ENCODE data around the gene CA11.

CA11 gene

DNA sequence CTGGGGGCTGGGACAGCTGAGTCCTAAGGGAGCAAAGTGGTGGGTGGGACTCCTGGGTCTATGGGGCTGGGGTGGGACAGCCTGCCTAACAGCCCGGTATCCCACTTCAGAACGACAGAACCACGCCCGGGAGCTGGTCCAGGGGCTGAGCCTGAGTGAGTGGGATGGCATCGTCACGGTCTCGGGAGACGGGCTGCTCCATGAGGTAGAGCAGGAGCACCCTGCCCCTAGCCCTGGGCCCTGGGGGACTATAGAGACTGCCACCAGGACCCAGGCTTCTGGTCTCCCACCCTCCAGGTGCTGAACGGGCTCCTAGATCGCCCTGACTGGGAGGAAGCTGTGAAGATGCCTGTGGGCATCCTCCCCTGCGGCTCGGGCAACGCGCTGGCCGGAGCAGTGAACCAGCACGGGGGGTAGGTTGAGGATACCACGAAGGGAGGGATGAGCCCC, 18.1 kb downstream of the CA11 start:
- DNase-seq = no peak

DNA sequence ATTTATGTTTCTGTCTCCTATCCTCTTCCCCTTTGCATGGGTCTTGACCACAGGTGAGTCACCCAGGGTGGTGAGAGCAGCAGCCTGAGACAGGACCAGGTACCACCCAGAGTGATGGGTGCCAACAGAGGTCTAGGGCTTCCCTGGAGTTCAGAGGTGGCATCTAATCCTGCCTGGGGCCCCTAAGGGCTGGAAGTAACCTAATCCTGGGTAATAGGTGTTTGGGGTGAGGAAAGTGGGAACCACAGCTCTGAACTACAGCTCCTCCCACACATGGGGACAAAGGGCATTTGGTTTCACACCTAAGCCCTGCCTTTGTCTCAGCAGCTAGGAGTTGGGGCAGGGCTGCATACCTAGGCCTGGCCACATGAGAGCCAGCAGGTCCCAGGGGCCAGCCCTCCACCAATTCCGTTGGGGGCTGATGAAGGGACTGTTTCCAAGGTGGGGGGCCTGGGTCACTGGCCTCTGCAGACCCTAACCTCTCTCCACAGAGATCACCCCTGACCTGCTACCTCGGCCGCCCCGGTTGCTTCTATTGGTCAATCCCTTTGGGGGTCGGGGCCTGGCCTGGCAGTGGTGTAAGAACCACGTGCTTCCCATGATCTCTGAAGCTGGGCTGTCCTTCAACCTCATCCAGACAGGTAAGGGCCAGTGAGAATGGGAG, 18.7 kb downstream of the CA11 start:
- DNase-seq = no peak

DNA sequence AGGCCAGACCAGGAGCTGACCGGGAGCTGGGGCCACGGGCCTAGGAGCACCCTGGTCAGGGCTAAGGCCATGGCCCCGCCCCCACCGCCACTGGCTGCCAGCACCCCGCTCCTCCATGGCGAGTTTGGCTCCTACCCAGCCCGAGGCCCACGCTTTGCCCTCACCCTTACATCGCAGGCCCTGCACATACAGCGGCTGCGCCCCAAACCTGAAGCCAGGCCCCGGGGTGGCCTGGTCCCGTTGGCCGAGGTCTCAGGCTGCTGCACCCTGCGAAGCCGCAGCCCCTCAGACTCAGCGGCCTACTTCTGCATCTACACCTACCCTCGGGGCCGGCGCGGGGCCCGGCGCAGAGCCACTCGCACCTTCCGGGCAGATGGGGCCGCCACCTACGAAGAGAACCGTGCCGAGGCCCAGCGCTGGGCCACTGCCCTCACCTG, 20.1 kb downstream of the CA11 start:
- DNase-seq = no peak

DNA sequence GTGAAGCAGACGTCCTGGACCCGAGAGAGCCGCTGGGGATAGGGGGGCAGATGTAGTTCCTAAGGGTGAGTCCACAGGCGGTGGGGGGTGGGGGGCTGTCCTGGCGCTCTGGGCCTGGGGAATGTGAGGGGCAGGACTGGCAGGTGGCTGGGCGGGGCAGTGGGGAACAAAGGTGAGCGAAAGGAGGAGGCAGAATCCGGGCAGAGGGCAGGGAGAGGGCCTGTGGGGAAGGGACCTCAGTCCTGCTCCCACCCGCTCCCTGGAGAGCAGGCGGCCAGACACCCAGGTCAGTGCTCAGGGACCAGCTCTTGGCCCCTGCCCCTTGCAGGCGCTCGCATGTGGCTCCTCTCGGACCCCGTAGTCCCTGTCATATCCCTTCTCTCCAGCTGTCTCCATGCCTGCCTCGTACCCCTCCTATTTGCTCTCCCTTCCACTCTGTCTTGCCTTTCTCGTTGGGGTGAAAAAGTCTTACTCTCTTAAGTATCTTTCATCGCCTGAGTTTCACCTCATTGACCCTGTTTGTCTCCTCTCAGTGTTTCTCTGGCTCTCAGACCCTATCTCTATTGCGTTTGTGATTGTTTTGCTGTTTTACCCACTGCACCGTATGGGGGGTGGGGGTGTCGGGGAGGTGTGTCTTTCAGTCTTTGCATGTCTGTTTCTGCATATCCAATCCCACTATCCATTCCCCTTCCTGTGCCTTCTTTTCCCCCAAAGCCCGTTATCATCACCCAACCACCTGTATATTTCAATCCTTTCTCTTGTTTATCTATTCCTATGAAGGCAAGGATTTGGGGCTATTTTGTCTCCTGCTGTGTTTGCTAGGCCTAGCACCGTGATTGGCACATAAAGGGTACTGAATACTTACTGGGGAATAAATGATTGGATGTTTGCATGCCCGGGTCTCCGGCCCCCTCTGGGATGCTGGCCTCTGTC, 20.9 kb downstream of the CA11 start:
- no peak for DNase-seq

DNA sequence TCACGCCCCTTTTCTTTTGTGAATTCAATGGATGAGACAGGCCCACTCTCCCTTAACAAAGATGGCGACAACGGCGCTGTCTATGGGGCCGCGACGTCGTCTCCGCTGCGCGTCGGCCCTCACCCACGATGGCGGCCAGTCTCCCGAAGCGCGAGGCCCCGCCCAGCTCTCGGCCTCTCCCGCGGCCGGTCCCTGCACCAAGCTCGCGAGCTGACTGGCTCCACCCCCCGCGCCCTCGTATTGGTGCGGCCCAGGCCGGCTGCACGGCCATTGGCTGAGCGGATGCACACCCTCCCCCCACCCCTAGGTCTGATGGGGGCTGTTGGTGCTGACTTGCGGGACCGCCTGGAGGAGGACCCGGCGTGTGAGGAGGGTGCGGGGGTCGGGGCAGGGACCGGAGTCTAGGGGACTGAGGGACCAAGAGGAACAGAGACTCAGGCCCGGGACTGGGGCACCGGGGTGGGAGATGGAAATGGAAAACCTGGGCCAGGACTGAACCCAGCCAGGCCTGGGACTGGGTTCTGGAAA, 21.9 kb downstream of the CA11 start:
- no peak for DNase-seq

DNA sequence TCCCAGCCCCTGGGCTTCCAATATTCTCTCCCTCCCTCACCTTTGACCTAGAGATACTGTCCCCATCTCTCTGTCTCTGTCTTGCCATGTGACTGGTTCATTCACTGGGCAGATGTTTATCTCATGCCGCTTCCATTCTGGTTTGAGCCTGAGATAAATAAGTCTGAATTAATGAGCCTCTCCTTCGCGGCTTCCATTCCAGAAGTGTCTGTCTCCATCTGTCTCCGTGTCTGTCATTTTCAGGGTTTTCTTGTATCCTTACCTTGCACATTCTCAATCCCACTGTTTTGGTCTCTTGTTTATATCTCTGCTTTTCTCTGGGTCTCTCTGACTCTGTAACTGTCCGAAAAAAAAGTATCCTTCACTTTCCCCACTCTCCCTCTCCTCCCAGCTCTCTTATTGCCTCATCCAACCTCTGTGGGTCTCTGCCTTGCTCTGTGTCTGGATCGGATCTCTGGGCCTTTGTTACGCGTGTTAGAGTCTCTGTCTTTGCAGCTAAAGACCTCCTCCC, 22.4 kb downstream of the CA11 start:
- DNase-seq = no peak

DNA sequence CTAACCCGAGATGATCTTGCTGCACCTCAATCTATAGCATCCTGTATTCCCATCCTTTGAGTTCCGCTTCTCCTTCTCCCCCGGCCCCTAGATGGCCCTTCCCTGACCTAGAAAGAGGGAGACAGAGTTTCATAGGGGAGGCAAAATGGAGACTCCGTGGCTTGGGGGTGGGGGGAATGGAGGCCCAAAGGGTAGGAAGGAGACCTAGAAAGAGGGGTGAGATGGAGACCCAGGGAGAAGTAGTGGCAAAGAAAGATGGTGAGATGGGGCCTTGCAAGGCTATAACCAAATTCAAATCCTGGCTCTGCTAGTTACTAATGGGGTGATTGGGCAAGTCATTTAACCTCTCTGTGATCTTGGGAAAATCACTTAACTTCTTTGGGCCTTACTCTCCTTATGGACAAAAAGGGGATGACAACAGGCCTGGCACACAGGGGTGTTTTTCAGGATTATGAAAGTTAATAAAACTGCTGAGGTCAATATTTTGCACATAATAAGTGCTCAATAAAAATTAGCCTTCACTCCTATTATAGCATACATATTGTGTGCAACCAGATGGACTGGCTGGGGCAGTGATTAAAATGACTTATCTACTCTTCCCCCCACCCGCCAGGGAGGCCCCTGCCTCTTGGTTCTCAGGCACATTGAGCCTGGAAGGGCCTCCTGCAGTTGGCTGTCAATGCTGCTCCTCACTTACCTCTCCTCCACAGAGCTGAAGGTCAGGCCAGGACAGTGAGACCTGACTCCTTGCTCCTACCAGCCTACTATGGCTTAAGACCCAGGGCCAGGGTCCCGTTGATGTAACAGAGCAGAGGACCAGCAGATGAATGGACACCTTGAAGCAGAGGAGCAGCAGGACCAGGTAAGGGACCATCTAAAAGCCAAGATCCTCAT, 26.0 kb downstream of the CA11 start:
- DNase-seq = no peak

DNA sequence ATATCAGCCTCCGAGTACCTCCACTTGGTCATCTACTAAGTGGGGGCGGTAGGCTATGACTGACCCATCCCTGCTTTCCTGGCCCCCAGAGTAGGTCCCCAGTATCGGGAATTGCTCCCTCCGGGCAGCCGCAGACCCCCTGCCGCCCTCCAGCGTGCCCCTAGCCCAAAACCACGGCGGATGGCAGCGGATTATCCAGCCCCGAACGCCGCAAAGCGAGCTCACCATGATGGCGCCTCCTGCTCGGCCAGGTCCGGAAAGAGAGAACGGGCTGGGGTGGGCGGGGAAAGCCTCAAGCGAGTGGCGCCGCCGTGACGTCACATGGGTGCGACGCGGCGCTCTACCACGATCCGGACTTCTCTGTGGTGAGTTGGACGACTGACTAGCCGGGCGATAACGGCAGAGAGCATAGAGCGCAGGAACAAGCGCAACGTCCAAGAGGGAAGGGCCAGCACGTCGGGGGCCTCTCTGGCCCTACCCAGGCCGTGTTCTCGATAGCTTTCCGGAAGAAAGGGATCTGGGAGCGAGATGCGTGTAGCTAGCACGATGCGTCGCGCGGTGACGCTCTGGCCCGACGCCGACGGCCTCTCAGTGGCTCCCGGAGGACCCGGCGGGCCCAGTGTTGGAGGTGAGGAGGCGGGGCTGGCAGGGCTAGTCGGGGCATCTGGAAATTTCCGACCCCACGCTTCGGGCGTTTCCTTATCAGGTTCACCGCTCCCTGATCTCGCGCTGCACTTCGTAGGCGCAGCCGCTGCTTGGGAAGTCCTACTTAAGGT, 26.9 kb downstream of the CA11 start, which contains the start of the genes RPL18 and SPHK2:
Gene RPL18, minus strand, starts transcription at position 263 of the 776 bp plus-strand sequence. Its CDS starts 35 bp downstream, at position 228.
Gene SPHK2, plus strand, starts transcription at position 591 of the 776 bp plus-strand sequence. CDS start 1,009 bp downstream, outside the sequence.
- DNase-seq = peak; percentile 98

DNA sequence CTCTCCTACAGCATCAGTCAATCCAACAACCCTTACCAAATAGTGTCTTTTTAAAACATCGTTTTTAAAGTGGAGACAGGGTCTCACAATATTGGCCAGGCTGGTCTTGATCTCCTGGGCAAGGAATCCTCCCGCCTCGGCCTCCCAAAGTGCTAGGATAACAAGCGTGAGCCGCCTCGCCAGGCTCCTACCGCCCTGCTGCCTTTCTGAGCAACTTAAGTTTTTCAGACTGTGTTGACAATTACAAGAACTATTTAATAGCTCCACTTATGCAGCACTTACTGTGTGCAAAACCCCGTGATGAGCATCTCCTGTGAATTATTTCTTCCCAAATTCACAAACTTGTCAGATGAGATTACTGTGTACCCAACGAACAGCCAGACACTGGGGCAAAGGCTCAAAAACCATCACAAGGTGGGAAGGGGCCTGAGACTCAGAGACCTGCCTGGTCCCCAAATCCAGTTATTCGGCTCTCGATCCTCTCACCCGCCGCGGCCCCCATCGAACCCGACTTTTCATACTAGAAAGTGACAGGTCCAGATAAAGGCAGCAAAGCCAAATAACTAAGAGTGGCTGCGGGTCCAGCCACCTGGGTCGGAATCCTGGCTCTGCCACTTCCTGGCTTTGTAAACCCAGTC, 27.6 kb downstream of the CA11 start:
- DNase-seq = no peak

DNA sequence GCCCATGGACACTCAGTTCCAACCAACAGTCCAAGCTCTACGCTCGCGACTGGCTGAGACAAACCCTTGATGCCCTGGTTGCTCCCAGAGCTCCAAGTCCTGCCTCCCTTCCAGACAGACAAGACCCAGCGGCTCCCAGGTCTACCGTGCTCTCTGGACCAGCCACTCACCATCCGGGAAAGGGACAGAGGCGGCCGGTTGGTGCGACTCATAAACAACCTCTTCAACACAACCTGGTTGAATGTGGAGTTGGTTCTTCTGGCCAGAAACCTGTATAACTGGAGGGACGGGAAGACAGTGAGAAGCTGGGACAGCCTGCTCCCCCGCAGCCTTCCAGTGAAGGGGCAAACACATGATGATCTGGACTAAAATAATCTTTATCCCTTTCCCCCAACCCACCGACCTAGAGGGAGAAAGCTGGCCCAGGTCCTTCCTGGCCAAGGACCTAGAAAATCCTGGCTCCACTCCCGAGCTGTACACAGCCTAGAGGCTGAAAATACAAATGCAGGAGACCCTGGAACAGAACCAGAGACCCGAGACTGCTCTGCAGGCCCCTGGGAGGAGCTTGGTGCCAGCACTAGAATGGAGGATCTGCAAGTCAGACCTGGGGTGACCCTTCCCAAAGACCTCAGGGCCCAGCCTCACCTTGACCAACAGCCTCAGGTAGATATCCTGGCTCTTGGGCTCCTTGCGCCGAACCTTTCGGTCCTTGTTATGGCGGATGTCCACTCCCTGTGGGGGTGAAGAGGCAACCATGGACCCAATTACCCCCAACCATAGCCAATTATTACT, 28.6 kb downstream of the CA11 start:
- DNase-seq = no peak

DNA sequence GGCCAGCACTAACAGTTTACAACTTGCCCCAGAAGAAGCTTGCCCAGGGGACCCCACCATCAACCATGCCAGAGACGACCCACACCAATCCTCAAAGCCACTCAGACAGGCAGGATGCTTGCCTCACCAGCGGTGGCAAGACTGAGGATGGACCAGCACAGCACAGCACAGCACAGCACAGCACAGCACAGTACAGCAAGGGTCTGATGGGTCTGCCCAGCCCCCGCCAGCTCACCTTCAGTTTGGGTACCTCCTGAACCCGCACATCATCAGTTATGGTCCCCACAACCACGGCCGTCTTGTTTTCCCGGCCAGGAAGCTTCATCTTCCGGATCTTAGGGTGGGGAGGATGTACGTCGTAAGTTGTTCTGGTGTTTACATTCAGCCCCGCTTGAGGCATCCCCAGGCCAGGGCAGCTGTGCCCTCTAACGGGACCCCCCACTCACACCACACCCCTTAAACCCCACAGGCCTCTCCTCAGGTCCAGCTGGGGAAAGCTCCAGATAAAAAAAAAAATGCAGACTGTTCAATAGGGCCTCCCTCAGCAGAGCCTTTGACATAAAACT, 29.4 kb downstream of the CA11 start:
- no peak for DNase-seq

DNA sequence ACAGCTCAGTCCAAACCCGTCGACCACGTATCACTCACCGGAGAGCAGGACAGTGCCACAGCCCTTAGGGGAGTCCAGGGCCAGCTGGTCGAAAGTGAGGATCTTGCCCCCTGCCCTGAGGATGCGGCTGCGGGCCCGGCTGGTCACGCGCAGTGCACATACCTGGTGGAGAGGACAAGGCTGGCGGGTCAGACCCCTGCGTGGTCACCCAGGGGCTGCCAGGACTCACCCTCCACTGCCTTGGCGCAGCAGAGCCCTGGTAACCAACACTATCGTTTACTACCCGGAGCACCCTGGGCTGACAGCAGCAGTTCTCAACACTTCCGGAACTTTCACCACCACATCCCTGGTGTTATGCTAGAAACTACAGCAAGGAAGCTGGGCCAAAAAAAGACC, 29.9 kb downstream of the CA11 start:
- DNase-seq = no peak

DNA sequence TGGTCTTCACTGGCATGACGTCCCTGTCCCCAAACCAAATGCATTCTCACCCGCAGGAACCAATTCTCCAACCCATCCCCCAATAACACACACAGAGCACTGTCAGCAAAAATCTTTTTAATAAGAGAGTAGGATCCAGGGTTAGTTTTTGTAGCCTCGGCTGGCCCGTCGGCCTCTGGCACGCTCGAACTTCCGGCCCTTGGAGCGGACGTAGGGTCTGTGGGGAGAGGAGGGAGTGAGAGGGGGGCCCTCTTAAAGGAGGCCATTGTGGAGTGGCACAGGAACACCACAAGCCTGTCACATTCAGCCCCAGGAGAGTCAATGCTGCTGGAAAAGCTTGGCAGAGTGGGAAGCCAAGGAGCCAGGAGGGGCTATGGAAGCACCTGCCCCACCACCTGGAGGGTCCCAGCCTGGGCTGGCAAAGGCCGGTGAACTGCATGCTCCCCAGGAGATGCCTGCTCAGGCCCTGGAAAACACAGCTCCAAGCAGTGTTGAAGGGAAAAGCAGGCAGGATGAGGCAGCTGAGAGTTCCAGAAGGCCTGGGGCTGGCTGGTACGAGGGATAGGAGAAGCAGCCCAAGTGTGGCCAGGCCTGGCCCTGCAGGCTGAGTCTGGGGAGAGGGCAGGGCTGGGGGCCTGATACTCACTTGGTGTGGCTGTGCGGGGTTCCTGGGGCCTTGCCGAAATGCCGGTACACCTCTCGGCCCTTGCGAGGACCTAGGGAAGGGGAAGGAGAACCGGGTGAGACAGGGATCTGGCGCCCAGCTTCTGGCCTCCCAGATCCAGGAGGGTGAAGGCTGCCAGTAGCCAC, 30.6 kb downstream of the CA11 start:
- no peak for DNase-seq

DNA sequence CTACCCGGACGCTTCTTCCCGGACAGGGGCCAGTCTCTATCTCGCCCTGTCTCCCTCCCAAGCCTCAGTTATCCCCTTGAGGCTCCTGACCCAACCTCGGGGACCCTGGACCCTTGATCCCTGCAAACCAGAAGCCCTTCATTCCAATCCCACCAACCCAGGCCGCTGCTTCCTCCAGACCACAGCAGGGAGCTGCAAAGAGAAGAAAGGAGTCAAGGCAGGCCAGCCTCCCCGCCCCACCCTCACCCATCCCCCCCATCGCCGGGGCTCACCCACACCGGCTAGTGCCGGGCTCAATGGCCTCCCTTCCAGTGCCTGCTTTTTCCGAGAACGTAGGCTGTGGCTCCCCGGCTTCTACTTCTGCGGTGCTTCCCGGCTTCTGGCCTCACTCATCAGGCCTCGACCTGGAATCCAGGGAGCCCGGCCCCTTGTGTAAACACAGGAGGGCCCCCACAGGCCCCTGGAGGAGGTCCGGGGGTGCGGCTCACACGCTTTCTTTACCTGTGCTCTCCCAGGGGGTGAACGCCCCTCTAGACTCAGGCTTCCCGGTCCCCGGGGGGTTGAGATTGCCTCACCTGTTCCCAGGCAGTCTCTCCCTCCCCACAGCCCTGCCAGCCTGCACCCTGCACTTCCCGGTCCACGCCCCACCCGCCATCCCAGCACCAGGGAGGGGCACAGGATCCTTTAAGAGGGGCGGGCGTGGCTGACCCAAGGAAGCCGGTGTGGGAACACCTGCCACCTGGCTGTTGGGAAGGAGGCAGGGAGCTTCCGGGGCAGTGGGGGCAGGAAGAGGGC, 31.4 kb downstream of the CA11 start, which contains the start of gene FAM83E:
Gene FAM83E, minus strand, starts transcription at position 641 of the 795 bp plus-strand sequence. CDS start 1,704 bp downstream, outside the sequence.
- DNase-seq = no peak

DNA sequence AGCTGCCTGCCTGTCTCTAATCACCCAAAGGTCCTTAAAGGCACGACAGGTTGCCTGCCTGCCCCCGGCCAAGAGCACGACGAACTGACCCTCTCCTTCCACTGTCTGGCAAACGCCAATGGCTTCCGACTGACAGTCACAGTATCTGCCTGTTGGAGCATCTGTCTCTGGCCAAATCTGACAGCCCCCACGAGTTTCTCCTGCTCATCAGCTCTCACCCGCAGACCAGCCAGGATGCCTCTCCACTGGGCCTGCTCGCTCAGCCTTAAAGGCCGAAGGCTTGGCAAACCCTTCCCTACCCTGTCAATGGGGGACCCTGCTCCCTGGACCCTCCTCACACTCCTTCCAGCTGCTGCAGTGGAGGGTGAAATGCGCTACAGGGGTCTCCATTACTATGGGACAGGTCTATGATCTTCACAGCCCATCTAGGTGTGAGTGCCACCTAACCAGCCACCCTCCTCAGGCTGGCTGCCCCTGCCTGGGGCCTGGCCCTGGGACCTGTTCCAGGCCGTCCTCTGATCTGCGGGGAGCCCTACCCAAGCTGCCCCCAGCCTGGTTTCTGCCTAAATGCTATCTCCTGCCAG, 32.0 kb downstream of the CA11 start:
- DNase-seq = no peak

DNA sequence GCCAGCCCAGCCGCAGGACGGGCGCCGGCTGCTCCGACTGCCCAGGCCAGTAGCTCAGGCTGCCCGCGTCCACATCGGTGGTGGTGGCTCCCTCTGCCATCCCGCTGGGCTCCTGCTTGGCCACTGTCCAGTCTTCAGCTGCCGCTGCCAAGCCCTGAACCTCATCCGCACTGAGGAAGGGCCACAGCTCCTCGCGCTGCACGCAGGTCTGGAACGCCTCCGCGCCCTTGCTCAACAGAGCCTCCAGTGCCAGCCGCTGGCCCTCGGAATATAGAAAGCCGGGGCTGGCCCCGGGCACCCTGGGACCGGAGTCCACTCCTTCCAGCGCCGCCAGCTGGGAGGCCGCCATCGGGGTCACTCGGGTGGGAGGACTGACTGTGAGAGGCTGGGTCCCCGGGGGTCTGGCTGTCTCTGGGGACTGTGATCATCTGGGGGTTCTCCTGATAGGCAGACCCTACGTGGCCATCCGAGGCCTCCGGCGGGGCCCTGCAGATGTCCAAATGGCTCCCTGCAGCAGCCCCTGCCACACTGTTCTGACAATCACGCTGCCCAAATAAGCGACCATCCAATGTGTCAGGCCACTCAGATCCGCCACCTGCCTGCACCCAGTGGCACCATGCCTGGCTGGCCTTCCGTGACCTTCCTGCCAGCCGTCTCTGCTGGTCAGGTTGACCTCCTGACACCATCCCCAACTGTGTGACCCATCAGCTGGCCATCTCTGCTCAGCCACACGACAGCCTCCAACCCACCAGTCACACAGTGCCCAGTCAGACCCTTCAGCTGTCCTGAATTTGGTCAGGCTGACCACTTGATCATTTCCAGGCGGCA, 32.7 kb downstream of the CA11 start:
- no peak for DNase-seq

DNA sequence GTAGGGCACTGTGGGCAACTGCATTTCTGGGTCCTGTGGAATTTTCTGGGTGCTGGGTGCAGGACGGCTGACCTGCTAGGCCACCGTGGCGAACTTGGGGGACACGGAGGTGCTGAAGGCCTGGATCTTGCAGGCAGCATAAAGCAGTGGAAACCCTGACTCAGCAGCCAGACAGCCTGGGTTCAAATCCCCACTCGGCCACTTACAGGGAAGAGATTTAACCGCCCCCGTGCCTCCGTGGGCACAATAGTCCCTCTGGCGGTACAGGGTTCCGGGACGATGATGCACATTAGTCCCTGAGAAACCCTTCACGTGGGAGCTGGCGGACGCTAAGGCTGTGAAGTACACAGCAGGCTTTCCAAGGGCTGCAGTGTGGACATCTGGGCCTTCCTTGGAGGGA, 34.1 kb downstream of the CA11 start:
- DNase-seq = no peak

Data from KG1 (cell line).